HG02870 (cell line): ENCODE results near the gene MARCHF10.
A peak's percentile ranks its signal among the peaks of the same experiment; 100 is the strongest.

ENCODE experiments used
- ATAC-seq: cut with Tn5 transposase; IDR thresholded peaks from one replicate; pipeline ENCODE4 v1.9.1; 2021; ENCODE audit warnings: mild to moderate bottlenecking, moderate library complexity; ENCODE audit not compliant: unreplicated experiment

MARCHF10 gene

GRCh38 chr17:62720126-62720850, 87.8 kb downstream of the MARCHF10 start:
- ATAC-seq = no peak

DNA sequence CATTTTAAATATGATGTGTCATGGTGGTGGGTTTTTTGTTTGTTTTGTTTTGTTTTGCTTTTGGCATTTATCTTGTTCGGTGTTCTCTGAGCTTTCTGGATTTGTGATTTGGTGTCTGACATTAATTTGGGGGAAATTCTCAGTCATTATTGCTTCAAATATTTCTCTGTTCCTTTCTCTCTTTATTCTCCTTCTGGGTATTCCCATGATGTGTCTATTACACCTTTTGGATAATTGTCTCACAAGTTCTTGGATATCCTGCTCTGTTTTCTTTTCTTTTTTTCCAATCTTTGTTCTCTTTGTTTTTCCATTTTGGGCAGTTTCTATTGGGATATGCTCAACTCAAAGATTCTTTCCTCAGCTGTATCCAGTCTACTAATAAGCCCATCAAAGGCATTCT, 88.5 kb downstream of the MARCHF10 start:
- ATAC-seq = no peak

GRCh38 chr17:62718429-62718828, 89.7 kb downstream of the MARCHF10 start:
- ATAC-seq = no peak

DNA sequence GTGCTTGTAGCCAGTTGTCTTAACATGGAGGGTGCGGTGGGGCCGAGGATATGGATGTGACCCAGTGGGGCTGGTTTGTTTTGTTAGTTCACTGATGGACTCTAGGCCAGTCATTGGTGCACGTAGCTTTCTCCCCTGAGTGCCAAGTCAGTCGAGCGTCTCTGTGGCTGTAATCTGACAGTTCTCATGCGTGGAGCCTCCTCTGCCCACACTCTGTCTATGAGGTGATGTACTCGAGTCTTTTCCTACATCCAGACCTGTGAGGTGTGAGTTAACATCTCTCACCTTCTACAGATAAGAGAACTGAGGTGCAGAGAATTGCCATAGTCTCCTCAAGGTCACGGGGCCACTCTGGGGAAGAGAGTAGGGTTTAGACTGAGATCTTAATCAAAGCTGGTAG, 90.2 kb downstream of the MARCHF10 start:
- ATAC-seq = no peak

GRCh38 chr17:62717589-62717855, 90.6 kb downstream of the MARCHF10 start:
- ATAC-seq = no peak

GRCh38 chr17:62716834-62717588, 91.1 kb downstream of the MARCHF10 start:
- ATAC-seq = no peak

DNA sequence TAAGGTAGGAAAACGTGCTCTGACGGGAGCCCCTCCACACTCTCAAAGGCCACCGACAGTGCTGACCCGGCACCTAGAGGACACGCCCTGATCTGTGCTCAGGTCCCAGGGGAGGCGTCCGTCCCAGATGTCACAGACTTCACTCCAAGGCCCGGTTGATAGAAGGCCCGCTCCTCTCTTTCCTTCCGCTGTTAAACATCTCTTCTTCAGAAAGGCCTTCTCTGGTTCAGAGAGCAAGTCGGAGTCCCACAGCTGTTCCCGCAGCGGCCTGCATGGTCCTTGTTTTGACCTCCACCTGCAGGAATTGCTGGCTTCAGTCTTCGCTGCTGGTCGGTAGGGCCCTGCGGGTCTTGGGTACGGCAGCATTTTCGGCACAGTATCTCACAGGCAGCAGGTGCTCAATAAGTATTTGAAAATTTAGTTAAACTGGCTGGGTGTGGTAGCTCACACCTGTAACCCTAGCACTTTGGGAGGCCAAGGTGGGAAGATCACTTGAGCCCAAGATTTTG, 92.2 kb downstream of the MARCHF10 start:
- no peak for ATAC-seq

DNA sequence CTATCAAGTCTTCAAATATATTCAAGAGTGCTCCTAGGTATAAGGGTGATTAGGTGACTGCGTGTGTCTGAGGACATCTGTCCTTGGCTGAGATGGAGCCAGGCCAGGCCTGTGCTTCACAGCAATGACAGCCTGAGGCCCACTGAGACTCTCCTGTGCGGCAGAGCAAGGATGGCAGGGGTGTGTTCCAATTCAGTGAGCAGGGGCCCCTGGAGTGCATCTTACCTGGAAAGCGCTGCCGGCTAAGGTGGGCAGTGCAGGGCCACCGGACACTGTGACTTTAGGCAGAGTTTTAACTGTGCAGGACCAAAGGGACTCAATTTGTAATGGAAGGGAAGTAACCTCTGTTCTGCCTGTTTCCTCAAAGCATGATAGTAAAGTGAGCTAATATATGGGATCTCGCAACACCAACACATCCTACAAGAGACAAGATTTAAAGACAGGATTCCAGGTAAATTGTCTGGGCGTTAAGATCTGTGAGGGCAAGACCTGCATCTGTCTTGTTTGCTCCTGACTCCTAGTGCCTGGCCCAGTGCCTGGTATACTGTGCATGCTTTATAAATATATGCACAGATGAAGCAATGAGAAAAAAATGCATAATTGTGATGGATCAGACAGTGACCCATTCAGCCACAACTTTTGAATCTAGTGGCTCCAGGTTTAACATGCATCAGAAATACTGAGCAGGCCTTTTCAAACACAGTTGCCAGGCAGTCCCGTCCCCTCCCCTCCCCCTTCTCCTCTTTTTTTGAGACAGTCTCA, 93.9 kb downstream of the MARCHF10 start:
- ATAC-seq = no peak

GRCh38 chr17:62713086-62713881, 94.8 kb downstream of the MARCHF10 start:
- no peak for ATAC-seq

GRCh38 chr17:62712171-62712581, 95.9 kb downstream of the MARCHF10 start:
- no peak for ATAC-seq

GRCh38 chr17:62708587-62708986, 99.5 kb downstream of the MARCHF10 start:
- no peak for ATAC-seq

- ATAC-seq = no peak
Observed at GRCh38 chr17:62707425-62707739, 100.7 kb downstream of the MARCHF10 start.

- no peak for ATAC-seq
Observed at GRCh38 chr17:62706598-62707424, 101.3 kb downstream of the MARCHF10 start.

DNA sequence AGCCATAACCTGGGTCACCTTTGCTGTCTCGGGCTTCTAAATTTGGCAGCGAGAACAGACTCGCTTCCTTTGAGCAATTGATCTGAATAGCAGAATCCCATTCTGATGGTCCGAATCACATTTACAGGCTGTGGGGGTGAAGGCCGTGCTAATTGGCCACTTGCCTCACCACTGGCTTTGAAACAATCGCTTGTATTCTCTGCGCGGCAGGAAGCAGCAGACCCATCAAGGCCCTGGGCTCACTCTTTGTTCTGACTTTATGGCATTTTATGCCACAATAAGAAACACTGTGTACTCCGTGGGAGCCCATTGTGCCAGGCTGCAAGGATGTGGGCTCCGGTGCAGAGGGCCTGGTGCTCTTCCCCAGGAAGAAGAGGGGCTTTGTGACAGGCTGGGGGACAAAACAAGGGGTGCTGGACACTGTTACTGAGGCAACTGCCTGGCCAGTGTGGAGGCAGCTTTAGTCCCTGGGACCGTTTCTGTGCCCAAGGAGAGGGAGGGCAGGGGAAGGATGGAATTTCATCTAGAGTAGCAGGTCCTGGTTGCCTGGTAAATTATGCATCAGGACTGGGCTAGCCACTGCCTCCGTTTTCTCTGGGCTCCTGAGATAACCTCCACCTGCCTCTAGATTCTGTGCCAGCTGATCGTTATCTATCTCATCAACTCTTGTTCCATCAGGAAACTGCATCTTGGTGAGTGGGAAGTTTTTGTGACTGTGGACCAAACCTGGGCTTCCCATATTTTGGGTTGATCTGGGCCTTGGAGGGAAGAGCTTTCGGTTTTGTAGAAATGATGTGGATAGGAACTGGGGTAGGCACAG, 102.1 kb downstream of the MARCHF10 start:
- no peak for ATAC-seq

- no peak for ATAC-seq
Observed at GRCh38 chr17:62705156-62705777, 102.8 kb downstream of the MARCHF10 start.

GRCh38 chr17:62704381-62704971, 103.6 kb downstream of the MARCHF10 start:
- no peak for ATAC-seq

DNA sequence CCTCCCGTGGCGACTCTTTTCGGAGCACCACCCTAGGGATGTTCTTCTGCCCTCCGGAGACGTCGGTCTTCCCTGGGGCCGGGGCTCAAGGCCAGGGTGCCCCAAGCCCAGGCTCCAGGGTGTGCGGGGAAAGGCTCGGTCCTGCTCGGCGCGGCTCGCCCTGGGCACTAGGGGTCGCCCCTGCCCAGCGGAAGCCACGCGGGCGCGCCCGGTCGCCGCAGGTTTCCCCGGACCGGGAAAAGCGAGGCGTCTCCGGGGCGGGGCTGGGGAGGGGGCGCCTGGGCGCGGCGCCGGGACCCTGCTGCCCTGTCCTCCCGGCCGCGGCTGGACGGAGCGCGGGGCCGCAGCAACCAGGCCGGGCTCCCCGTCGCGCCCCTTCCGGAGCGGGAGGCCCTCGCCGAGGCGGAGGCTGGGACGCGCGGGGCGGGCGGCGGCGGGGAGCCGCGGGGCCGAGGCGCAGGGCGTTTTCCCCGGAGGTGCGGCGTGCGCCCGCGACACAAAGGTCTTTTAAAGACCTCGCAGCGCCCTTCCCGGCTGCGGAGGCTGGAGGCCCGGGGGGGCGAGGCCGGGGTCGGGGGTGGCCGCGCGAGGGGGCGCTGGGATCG, 104.2 kb downstream of the MARCHF10 start:
- ATAC-seq = peak; percentile 79

GRCh38 chr17:62703261-62703775, 104.8 kb downstream of the MARCHF10 start:
- ATAC-seq = no peak
